SH-SY5Y (cell line): ENCODE data around the gene ESRRA.

Experiments used
- GATA2 ChIP-seq: IDR thresholded peaks from 2 replicates; pipeline ENCODE4 v1.6.1; 2011; ENCODE audit warnings: mild to moderate bottlenecking, low read depth, low read length
- GATA3 ChIP-seq: IDR thresholded peaks from 2 replicates; pipeline ENCODE4 v1.6.1; 2011; ENCODE audit warnings: low read depth, mild to moderate bottlenecking, low read length, moderate library complexity

DNA sequence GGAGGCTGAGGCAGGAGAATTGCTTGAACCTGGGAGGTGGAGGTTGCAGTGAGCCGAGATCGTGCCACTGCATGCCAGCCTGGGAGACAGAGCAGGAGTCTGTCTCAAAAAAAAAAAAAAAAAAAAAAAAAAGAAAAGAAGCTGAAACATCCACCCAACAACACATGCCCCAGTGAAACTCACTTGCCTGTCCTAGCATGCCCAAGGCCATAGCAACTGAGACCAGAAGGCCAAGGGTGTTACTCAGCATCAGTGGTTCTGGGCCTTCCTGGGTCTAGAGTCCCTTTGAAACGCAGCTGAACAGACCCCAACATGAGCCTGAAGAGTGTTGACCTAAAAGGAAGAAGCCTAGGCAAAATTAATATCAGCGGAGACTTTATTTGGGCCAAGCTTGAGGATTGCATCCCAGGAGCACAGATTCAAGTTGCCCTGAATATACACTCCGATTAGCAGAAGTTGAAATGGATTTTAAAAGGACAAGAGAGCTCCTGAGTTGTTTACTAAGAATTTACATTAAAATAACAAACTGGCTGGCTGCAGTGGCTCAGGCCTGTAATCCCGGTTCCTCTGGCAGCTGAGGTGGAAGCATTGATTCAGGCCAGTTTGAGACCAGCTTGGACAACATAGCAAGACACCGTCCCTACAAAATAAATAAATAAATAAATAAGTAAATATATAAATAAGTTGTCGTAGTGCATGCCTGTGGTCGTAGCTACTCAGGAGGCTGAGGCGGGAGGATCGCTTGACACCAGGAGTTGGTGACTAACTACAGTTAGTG lies 19.6 kb downstream of the ESRRA start:
- TF ChIP-seq GATA2 (no peak), GATA3 (no peak)
